ENCODE measurements around the gene LRRC40.

DNA sequence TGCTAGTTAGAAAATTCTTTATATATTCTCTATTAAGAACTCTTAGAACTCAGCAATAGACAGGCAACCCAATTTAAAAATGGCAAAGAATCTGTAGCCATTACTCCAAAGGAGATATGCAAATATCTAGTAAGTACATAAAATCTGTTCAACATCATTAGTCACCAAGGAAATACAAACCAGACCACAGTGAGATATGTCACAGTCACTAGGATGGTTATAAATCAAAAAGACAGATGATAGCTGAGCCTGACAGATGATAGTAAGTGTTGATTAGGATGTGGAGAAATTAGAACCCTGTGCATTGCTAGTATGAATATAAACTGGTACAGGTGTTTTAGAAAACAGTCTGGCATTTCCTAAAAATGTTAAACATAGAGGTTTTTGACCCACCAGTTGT is 42.4 kb upstream of the LRRC40 start:
- no peak for TF ChIP-seq EZH2 (IDR thresholded peaks at IDR 0.05; ENCODE audit: low read depth)
- TF ChIP-seq, protein P1, sequence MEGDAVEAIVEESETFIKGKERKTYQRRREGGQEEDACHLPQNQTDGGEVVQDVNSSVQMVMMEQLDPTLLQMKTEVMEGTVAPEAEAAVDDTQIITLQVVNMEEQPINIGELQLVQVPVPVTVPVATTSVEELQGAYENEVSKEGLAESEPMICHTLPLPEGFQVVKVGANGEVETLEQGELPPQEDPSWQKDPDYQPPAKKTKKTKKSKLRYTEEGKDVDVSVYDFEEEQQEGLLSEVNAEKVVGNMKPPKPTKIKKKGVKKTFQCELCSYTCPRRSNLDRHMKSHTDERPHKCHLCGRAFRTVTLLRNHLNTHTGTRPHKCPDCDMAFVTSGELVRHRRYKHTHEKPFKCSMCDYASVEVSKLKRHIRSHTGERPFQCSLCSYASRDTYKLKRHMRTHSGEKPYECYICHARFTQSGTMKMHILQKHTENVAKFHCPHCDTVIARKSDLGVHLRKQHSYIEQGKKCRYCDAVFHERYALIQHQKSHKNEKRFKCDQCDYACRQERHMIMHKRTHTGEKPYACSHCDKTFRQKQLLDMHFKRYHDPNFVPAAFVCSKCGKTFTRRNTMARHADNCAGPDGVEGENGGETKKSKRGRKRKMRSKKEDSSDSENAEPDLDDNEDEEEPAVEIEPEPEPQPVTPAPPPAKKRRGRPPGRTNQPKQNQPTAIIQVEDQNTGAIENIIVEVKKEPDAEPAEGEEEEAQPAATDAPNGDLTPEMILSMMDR (conservative IDR thresholded peaks at IDR 0.05), result no peak

All from PC-9 (cell line).